PC-9 (cell line): ENCODE results near the gene TCHH.

ENCODE experiments used
- CTCF ChIP-seq: fragments of 200-600 bp; sonication (generic); conservative IDR thresholded peaks from 2 replicates; pipeline ENCODE4 v1.6.1; 2017; ENCODE audit warnings: mixed run types, antibody characterized with exemption, mild to moderate bottlenecking, moderate library complexity
- EZH2 ChIP-seq: fragments of 200-600 bp; sonication (generic); IDR thresholded peaks from 2 replicates; pipeline ENCODE4 v1.8.0; 2017; ENCODE audit warnings: antibody characterized with exemption, low read depth

- TF ChIP-seq CTCF (no peak), EZH2 (no peak)
These were observed 47.3 kb downstream of the TCHH start for GRCh38 chr1:152067929-152068328.
